HG02588 (cell line): ENCODE measurements around the gene PPP1R14C.

Source experiments
- ATAC-seq: cut with Tn5 transposase; IDR thresholded peaks from one replicate; pipeline ENCODE4 v1.9.1; 2021; ENCODE audit warnings: mild to moderate bottlenecking, moderate library complexity; ENCODE audit not compliant: unreplicated experiment

PPP1R14C gene

GRCh38 chr6:150142670-150143515, at the start of gene PPP1R14C:
Gene PPP1R14C, plus strand, starts transcription at chr6:150143044. Its CDS starts 149 bp downstream, at chr6:150143193.
- no peak for ATAC-seq

- no peak for ATAC-seq
These were observed 49.4 kb upstream of the PPP1R14C start for GRCh38 chr6:150093397-150093796.

- no peak for ATAC-seq
These were observed 44.7 kb upstream of the PPP1R14C start for GRCh38 chr6:150098155-150098554.

- ATAC-seq: no peak
These were observed 43.3 kb upstream of the PPP1R14C start for GRCh38 chr6:150099546-150099945.

- no peak for ATAC-seq
These were observed 42.9 kb upstream of the PPP1R14C start for GRCh38 chr6:150099953-150100352.

- ATAC-seq: no peak
These were observed 42.1 kb upstream of the PPP1R14C start for GRCh38 chr6:150100745-150101144.

GRCh38 chr6:150102750-150103270, 40.0 kb upstream of the PPP1R14C start:
- no peak for ATAC-seq

- ATAC-seq: no peak
These were observed 30.6 kb upstream of the PPP1R14C start for GRCh38 chr6:150112233-150112632.

GRCh38 chr6:150115769-150116168, 27.1 kb upstream of the PPP1R14C start:
- no peak for ATAC-seq

- ATAC-seq: no peak
These were observed 26.5 kb upstream of the PPP1R14C start for GRCh38 chr6:150116200-150116800.

- ATAC-seq: no peak
These were observed 24.6 kb upstream of the PPP1R14C start for GRCh38 chr6:150118203-150118602.

- no peak for ATAC-seq
These were observed 24.2 kb upstream of the PPP1R14C start for GRCh38 chr6:150118627-150119026.

GRCh38 chr6:150119173-150119572, 23.7 kb upstream of the PPP1R14C start:
- no peak for ATAC-seq

GRCh38 chr6:150123645-150124044, 19.2 kb upstream of the PPP1R14C start:
- no peak for ATAC-seq

GRCh38 chr6:150124235-150124634, 18.6 kb upstream of the PPP1R14C start:
- ATAC-seq: no peak

- no peak for ATAC-seq
These were observed 16.1 kb upstream of the PPP1R14C start for GRCh38 chr6:150126641-150127291.

- ATAC-seq: no peak
These were observed 14.4 kb upstream of the PPP1R14C start for GRCh38 chr6:150128425-150128824.

GRCh38 chr6:150129616-150130505, 13.0 kb upstream of the PPP1R14C start:
- ATAC-seq: no peak

GRCh38 chr6:150133686-150134085, 9.2 kb upstream of the PPP1R14C start:
- no peak for ATAC-seq

- ATAC-seq: no peak
These were observed 8.4 kb upstream of the PPP1R14C start for GRCh38 chr6:150134280-150134920.
